Activated T-cell treated with anti-CD3 and anti-CD28 coated beads for 24 hours (primary cell): ENCODE measurements around the gene RNF186.
"Not testable (repeated sequence)": the region's sequence is repeated elsewhere in the genome, so short reads cannot be mapped to it uniquely, and the experiment has no call there.

Experiments used
- DNase-seq: peaks from one replicate; pipeline ENCODE4 v3.0.0-alpha.2; 2020; ENCODE audit warnings: low read depth

Gene RNF186

DNA sequence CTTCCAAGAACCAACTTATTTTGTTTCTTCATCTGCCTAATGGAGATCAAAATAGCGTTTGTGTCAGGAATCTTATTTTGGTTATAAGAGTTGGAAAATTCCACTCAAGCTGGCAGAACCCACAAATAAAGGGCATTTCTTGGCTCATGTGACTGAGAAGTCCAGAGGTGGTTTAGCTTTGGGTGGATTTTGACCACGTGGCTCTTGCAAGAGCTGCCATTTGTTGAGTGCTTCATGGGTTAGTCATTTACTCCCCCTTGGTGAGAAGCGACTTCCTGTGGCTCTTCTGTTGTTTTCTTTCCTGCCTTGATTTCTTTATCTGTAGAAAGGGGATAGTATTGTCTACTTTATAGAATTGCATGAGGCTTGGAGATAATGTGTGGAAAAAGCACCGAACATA, 9.5 kb upstream of the RNF186 start:
- no peak for DNase-seq

DNA sequence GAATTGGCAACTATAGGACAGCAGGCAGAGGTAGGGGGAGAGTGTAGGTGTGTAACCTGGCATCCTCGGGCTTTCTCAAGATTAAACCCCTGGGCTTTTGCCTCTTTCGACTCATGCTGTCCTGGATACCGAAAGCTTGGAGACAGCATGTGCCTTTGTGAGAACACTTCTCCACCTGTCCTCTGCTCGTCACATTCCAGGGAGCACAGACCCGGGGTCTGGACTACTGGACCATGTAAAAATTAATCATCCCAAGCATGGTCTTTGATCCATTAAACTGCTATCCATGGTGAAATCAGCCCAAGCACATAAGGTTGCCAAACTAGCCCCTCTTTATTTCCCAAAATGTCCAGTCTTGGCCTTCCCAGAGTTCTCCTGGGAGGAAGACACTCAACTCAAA, 9.0 kb upstream of the RNF186 start:
- no peak for DNase-seq

- DNase-seq = no peak
These were observed 4.6 kb upstream of the RNF186 start for GRCh38 chr1:19819701-19820100.

GRCh38 chr1:19818324-19818723, 3.2 kb upstream of the RNF186 start:
- no peak for DNase-seq

DNA sequence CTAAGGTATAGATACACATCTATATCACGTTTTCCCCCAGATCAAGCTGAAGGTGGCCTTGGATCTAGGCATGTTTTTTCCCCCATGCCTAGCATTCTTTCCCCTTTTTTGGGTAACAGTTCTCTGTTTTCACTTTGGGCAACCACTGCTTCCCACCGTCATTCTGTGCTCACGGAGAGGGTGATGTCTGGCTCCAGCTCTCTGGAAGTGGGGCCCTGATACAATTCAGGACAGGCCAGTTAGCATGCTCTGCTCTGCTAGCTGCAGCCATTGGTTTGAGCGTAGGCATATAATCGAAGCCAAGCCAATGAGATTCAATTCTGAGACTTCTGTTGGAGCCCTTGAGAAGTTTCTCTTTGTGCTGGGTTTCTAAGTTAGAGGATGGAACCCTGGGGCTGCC, 2.1 kb upstream of the RNF186 start:
- no peak for DNase-seq

DNA sequence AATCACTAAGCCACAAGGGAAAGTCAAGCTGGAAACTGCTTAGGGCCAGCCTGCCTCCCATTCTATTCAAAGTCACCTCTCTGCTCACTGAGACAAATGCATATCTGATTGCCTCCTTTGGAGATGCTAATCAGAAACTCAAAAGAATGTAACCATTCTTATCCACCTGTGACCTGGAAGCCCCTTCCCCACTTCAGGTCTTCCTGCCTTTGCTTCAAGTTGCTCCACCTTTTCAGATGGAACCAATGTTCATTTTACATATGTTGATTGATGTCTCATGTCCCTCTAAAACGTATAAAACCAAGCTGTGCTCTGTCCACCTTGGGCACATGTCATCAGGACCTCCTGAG, 1.6 kb upstream of the RNF186 start:
- not testable (repeated sequence) for DNase-seq

DNA sequence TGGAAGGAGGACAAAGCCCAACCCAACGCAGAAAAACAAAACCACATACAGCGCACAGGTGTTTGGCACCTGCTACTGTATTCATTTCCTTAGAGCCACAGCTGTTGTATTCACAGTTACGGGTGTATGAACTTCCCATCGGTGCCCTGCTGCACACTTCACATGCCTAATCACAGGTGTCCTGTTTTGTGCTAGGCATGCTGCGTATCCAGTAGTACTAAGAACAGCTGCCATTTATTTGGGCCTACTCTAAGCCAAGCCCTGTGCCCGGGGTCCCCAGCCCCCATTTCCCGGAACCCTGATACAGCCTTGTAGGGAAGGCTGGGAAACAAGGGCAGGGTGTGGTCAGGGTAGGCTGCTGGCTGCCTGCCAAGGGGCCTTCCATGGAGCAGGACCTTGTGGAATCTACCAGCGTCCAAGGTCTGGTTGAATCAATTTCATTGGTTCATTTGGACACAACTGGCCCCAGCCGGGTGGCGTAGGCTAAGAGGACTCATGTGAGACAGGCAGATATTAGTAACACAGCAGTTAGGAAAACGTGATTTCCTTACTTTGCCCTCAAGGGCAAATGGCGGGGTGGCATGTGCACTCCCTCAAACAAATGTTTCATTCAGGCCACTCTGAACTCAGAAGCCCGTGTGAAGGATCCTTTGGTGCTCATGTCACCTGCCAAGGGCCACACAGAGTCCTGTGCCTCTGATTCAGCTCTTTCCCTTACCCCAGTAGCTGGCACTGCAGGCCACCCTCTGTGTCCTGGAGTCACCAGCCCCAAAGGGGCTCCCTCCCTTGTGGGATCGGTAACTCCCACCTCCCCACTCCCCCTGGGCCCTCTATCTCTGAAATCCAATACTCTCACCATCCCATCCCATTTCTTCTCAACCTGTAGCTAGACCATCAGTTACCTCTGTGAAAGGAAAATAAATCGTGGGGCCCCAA, 986 bp upstream of the RNF186 start:
- no peak for DNase-seq

- no peak for DNase-seq
These were observed 830 bp downstream of the RNF186 start for GRCh38 chr1:19814244-19814661.

- DNase-seq = no peak
These were observed 1.5 kb downstream of the RNF186 start for GRCh38 chr1:19813643-19813960.

DNA sequence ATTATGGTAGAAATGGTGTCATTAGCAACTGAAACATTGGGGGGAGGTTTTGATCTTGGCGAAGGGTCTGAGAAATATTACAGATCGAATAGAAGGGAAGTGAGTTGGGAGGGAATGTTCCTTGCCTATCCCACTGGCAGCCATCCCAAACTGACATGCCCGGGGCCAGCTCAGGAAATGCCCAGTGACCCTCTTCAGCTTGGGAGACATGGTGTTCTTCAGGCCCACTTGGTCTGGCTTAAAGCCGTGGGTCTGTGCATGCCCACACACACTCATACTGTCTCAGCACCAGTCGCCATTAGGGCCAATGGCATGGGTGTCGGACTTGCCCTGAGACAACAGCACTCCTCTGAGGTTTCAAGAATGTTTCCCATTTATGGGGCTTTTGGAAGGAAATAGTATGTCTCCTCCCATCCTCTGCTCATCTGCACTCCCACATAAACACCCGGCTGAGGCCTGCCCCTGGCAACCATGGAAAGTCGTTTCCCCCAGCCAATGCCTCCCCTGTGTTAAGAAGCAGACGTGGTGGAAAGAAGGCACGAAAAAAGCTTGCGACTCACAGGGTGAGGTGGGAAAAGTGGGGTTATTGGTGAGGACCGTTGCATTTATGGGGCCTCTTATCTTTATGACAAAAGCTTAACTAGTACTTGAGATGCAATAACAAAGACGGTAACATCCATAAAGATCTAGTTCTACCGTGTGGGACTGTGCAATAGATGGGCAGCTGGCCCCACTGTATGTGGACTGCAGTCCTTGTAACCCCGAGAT, 2.0 kb downstream of the RNF186 start:
- no peak for DNase-seq

DNA sequence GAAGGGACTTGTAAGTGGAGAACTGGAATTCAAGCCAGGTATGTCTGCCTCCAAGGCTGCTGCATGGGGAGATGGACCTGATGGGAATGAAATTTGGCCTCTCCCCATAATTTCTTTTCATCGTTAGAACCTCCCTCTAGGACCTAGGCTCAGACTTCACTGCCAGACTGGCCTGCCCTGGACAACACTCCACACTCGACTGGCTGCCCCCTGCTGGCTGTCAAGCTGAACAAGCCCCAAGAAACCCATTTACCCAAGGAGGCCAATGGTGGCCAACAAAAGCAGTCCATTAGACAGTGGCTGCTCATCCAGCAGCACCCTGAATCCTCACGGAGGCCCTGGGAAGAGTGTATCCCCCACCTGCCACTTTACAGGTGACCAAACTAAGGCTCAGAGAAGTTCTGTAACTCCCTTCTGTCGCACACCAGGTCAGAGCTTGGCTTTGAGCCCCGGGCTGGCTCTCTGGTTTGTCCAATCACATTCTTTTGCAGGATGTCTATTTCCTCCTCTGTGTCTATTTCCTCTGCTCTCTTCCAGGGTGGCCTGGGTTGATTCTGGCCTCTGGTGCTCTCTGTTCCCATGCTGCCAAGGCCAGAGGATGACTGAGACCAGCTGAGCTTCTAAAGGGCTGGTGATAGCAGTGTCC, 3.8 kb downstream of the RNF186 start:
- DNase-seq = peak; percentile 28

DNA sequence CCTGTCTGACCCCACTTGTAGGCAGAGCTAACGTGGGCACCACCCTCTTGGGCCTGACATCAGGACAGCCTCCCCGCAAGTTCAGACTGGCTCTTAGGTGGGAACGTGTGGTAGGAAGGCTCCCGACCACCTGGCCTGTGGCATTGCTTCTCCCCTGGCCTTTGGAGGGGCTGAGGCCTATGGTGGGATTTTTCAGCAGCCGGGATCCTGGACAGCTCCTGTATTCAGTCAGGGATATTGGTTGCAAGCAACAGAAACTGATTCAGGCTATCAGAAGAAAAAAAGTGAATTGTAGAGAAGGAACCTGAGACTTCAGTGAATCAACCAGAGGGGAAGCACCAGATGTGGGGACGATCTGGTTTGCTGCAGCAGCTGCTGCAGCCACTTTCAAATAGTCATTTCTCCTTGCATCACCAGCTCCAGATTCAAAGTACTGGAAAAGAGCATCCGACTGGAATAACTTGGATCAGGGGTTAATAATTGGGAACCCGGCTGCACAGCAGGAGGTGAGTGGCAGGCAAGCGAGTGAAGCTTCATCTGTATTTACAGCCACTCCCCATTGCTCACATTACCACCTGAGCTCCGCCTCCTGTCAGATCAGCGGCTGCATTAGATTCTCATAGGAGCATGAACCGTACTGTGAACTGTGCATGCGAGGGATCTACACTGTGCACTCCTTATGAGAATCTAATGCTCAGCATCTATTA, 5.9 kb downstream of the RNF186 start:
- DNase-seq = no peak

- no peak for DNase-seq
These were observed 6.7 kb downstream of the RNF186 start for GRCh38 chr1:19808351-19808750.

GRCh38 chr1:19804831-19805251, 10.2 kb downstream of the RNF186 start:
- DNase-seq = no peak

DNA sequence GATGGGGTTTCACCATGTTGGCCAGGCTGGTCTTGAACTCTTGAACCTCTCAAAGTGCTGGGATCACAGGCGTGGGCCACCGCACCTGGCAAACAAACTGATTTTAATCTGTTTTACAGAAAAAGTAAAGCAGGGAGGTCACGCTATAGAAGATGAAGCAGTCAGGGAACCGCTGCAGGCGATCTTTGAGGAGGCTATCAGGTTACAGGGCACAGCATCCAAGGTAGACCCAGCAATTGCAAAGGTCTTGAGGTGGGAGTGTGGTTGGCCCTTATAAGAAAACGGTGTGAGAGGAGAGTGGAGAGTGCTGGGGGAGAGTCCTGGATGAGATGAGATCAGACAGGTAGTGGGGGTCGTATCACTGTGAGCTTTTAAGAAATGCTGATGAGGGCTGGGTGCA, 12.8 kb downstream of the RNF186 start:
- no peak for DNase-seq

GRCh38 chr1:19800076-19800804, 14.8 kb downstream of the RNF186 start:
- peak; percentile 19 for DNase-seq

DNA sequence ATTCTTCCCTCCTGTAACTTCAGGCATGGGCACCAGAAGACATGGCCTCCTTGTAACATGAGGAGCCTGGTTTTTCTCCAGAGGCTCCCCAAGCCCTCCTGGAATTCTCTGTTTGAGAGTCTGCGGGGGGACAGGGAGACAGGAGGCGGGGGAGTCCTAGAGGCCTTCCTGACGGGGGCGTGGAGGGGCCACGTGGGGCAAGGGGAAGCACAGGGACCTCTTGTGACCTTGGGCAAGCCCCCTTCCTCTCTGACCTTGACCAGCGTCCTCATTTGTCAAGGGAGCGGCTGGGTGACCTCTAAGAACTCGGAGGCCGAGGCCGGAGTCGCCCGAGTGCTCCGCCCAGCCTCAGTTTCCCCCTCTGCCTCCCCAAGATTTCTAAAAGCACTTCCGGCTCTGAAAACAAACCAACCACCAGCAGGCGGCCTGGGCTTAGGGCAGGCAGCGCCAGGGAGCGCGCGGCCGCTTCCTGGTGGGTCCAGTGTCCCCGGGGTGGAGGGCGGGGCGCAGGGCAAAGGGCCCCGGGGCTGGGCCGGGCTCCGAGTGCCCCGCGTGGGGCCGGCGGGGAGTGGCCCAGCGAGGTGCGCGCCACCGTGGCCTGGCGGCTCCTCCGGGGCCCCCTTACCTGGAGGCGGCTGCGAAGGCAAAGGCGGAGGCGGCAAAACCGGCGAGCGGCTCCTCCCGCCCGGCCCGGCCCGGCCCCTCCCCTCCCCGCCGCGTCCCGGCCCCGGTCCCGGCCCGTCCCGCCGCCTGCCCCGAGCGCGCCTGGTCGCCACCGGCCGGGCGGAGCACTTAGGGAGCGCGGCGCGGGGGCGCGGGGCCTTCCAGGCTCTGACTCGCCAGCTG, 15.6 kb downstream of the RNF186 start, which contains the start of gene TMCO4:
TSS of gene TMCO4 (minus strand) at position 687 of the 846 bp plus-strand sequence. CDS start 19,158 bp downstream, outside the sequence.
- DNase-seq = peak; percentile 36

- DNase-seq = no peak
These were observed 16.4 kb downstream of the RNF186 start for GRCh38 chr1:19798486-19799229.

GRCh38 chr1:19797827-19798226, 17.3 kb downstream of the RNF186 start:
- DNase-seq = no peak

DNA sequence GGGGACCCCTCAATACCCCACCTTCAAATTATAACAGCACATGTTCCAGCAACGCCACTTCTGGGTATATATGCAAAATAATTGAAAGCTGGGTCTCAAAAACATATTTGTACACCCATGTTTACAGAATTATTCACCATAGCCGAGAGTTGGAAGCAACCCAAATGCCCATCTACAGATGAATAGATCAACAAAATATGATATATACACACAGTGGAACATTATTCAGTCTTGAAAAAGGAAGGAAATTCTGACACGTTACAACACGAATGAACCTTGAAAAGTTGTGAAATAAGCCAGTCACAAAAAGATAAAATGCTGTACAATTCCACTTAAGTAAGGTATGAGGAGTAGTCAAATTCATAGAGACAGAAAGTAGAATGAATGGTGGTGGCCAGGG, 20.5 kb downstream of the RNF186 start:
- DNase-seq = no peak
